Lower leg skin (tissue), 4 donors: ENCODE measurements around the gene TMCC2. TPM values are rescaled to one million over a fixed set of nuclear protein-coding genes. Genes with fewer than 3 reads are reported as not detected.
A peak's percentile ranks its signal among the peaks of the same experiment; 100 is the strongest.

Source experiments
- DNase-seq, 2 donors: peaks; one replicate each; pipeline ENCODE4 v3.0.0-alpha.2; 2019; ENCODE audit warnings: low spot score in 2 of 2
- H3K4me3 ChIP-seq: fragments of 200-600 bp; sonication (generic); 2 replicates; pipeline ENCODE4 v1.5.1; 2017; ENCODE audit warnings: mild to moderate bottlenecking, low read depth; ENCODE audit not compliant: poor library complexity, severe bottlenecking
- CTCF ChIP-seq, 3 donors: fragments of 450-650 bp; IDR thresholded peaks; one replicate each; pipeline ENCODE4 v1.5.1; 2016; ENCODE audit warnings: antibody characterized with exemption in 3 of 3, mild to moderate bottlenecking in 3 of 3, moderate library complexity in 2 of 3
- POLR2A ChIP-seq, 2 donors: fragments of 450-650 bp; IDR thresholded peaks; one replicate each; pipeline ENCODE4 v1.6.1; 2016 to 2017; ENCODE audit warnings: antibody characterized with exemption in 2 of 2, mild to moderate bottlenecking in 1 of 2, moderate library complexity in 1 of 2
- WGBS, 2 donors: methylation state at CpG; one replicate each; pipeline ENCODE4 v1.1.5; 2018; 5-methylcytosine and 5-hydroxymethylcytosine counted together
- intact Hi-C: fragments of 100-400 bp; cut with DNase I; formaldehyde crosslinking; loops from one replicate; pipeline ENCODE4 v1.15.0; 2023; ENCODE audit warnings: low total_unique reads
- total RNA-seq, 4 donors: library from RNA; depleted of rRNA; stranded (reverse); fragments of >200 nt; gene quantifications; one replicate each; pipeline ENCODE4 v1.1.0, GENCODE V29; 2016

Gene TMCC2
- total RNA-seq, 4 donors from 2014 or later, result 2.2 to 4.2 (median 3.5) TPM

- H3K4me3 ChIP-seq, result no peak overlapping the region
- intact Hi-C loops, result no loop called here
- TF ChIP-seq CTCF (IDR thresholded peaks at IDR 0.05) (no peak), POLR2A (IDR thresholded peaks at IDR 0.05) (no peak)
- 28 to 52% methylated on average over 6 to 7 of the region's 7 CpGs for WGBS, 2 donors
- DNase-seq, result peak; percentile 92 to 97
Measured at GRCh38 chr1:205284420-205285144, 56.8 kb downstream of the TMCC2 start.

- DNase-seq, result no peak
- TF ChIP-seq POLR2A (IDR thresholded peaks at IDR 0.05), result no peak
- TF ChIP-seq CTCF (IDR thresholded peaks at IDR 0.05), result no peak
- 41 to 52% methylated on average over 12 of the region's 12 CpGs for WGBS, 2 donors
- intact Hi-C loops, result no loop called here
- H3K4me3 ChIP-seq, result no peak overlapping the region
Measured at GRCh38 chr1:205285381-205286101, 57.8 kb downstream of the TMCC2 start.

- TF ChIP-seq POLR2A (IDR thresholded peaks at IDR 0.05), result no peak
- no peak for TF ChIP-seq CTCF (IDR thresholded peaks at IDR 0.05)
- intact Hi-C loops, result no loop called here
- no peak for DNase-seq
- 85 to 86% methylated on average over 7 to 9 of the region's 9 CpGs for WGBS, 2 donors
- no peak overlapping the region for H3K4me3 ChIP-seq
Measured at GRCh38 chr1:205286335-205286950, 58.7 kb downstream of the TMCC2 start.

GRCh38 chr1:205287076-205287475 is 59.3 kb downstream of the TMCC2 start:
- H3K4me3 ChIP-seq, result no peak overlapping the region
- intact Hi-C loops, result no loop called here
- 88 to 89% methylated on average over 3 of the region's 3 CpGs for WGBS, 2 donors
- DNase-seq, result no peak
- TF ChIP-seq POLR2A (IDR thresholded peaks at IDR 0.05) (no peak), CTCF (IDR thresholded peaks at IDR 0.05) (no peak)

GRCh38 chr1:205287767-205288559 is 60.2 kb downstream of the TMCC2 start:
- peak in 1 of 2 donors; percentile 59 for DNase-seq
- WGBS, 2 donors, result 53 to 54% methylated on average over 8 of the region's 8 CpGs
- no peak overlapping the region for H3K4me3 ChIP-seq
- intact Hi-C loops, result no loop called here
- TF ChIP-seq CTCF (IDR thresholded peaks at IDR 0.05) (no peak), POLR2A (IDR thresholded peaks at IDR 0.05) (no peak)
